Activated T-cell treated with anti-CD3 and anti-CD28 coated beads for 1 hour (primary cell): ENCODE data around the gene CNPY4.

ENCODE experiments used
- DNase-seq: peaks from one replicate; pipeline ENCODE4 v3.0.0-alpha.2; 2020; ENCODE audit warnings: low read depth

CNPY4 gene

DNA sequence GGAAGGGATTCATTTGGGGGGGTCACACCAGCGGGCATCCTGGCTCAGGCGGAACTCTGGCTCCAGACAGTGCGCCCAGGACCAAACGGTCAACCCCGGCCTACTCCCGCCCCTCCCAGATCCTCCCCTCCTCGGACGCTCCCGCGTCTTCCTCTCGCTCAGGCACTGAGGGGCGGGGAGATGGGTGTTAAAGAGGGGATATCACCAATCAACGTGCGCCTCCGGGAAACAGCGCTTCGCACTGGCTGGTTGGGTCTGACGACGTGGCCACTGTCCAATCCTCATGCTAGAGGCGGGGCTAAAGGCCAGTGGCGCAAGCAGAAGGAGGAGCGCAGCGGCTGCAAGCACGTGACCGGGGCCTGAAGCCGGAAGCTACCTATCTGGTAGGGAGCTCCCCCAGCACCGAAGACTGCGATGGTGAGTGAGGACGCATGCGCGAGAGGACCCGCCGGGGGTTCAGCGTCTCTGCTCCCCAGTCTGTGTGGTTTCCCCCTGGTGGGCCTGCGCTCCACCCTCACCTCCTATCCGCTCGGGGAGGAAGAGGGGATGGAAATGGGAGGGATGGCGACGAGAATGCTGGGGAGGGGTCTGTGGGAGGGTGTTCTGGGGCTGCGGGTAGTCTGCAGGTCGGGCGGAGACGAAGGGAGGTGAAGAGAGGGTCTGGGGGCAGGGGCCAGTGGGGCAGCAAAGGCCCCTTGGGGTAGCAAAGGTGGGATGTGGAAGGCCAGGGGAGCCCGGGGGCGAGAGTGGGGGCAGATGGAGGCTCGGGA lies 29.3 kb downstream of the CNPY4 start, which contains the start of gene LAMTOR4:
LAMTOR4 (plus strand) TSS at position 360 of the 770 bp plus-strand sequence; CDS start at position 415, 55 bp downstream.
- peak; percentile 92 for DNase-seq

DNA sequence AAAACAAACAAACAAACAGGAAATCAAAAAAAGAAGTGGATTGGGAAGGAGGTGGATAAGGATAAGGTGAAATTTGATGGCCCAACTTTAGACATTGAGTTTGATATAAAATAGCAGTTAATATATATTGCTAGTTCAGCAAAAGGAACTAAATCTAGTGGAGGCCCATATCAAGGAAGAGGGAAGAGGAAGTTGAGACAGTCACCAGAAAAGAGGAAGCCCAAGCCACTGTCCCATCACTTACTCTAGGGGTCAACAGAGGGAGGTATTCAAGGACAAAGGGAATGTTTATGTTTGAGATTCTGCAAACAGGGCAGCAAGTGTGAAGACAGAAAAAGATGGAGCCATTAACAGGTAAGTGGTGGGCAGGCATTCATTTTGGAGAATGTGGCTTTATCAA lies 33.0 kb downstream of the CNPY4 start:
- no peak for DNase-seq

DNA sequence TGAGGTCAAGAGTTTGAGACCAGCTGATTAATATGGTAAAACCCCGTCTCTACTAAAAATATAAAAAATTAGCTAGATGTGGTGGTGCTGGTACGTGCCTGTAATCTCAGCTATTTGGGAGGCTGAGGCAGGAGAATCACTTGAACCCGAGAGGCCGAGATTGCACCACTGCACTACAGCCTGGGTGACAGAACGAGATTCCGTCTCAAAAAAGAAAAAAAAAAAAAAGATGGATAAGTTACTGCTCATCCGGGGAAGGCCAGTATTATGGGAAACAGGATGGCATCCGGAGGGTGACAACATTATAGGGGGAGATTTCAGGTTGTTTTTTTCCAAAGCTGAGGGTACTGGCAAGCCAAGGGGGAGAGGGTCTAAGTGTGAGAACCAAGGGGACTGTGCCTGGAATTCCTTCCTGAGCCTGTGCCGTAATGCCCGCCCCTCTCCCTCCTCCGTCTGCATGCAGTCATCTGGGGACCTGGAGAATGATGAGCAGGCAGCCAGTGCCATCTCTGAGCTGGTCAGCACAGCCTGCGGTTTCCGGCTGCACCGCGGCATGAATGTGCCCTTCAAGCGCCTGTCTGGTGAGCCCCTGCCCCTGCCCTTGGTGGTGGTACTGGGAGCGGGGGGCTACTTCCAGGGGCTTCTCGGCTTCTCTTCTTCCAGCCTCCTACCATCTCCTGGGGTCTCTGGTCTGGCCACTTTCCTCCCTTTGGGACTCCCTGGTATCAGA lies 33.7 kb downstream of the CNPY4 start:
- no peak for DNase-seq

DNA sequence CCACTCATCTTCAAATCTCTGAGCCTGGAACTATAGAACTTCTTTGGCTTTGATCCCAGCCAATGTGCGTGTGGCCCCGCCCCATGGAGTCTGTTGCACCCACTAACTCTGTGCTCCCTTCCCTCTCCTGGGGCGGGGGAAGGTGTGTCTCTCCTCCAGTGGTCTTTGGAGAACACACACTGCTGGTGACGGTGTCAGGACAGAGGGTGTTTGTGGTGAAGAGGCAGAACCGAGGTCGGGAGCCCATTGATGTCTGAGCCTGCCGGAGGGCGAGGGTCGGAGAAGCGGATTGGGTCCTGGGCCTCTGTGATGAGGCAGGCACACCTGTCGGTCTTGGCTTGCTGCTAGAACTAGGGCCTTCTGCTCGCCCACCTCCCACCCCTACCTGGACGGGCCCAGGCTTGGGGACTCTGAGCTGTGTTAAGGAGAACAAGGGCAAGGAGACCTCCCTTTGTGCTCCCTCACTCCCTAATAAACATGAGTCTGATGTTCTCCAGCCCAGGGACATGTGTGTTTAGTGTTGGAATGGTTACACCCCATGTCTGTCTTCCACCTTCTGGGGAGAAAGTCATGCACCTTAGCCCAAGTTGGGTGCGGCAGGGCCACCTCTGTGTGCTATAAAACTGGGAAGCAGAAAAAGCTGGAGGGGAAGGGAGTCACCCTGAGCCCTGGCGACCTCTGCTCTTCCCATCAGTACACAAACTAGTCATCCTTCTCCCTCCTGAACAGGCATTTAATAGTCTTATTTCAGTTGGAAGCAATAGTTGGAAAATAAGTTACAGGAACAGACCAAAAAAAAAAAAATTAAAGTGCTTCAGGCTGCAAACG lies 34.5 kb downstream of the CNPY4 start:
- no peak for DNase-seq

DNA sequence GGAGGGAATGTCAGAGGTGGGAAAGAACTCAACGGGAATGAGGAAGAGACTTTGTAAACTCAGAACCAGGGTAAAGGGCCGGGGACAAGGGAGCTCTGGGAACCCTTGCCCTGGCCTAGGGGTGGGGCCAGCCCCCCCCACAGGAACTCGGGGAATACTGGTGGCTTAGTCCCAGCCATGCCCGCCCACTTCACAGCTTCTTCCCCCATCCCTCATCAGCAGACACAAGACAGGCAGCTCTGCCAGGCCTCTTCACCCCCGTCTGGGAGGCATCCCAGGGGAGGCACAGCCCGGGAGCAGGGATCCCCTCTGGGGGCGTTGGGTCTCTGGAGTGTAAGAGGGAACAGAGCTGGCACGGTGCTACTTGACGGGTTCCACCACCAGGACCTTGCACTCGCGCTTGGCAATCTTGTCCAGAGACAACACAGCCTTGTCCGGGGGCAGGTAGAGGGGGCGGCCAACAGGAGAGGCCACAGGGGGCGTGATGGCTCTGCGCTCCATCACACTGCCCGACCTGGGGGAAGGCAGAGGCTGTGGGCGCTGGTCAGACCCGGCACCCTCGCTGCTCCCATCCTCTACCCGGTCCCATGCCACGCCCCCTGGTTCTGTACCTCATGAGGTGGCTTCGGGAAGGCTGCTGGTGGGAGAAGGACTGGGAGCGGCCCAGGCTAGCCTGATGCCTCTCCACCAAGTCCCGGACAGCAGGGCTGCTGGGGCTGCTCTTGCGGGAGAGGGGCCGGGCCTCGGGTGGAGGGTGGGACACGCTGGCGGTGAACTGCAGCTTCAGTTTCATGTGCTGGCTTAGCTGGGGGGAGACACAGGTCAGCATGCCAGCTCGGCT lies 35.4 kb downstream of the CNPY4 start:
- DNase-seq: no peak

DNA sequence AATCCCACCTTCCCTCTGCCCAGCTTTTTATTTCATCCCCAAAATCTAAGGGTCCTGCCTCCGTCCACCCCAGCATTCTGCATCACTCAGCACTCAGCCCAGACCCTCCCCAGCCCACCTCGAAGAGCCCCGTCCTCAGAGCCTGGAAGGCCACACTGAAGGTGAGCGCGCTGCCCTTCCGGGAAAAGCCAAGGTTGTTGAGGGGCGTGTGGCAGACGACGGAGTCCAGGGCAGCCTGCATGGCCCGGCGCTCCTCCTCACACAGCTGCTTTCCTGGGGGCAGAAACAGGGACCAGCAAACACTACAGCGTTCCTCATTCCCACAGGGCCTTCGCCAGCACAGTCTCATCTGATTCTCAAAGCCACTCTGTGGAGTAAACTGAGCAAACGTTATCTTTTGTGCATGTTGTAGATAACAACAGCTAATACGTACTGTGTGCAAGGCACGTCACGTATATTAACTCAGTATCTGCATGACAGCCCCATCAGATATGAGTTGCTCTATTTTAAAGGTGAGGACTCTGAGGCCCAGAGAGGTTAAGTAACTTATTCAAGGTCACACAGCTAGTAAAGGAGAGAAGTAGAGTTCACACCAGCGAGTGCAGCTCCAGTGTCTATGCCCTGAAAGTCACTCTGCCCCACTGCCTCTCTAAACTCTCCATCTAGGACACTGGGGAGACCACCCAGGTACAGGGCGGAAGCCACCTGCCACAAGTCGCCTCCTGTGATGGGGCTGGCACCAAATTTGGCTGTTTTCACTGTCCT lies 36.3 kb downstream of the CNPY4 start:
- no peak for DNase-seq

DNA sequence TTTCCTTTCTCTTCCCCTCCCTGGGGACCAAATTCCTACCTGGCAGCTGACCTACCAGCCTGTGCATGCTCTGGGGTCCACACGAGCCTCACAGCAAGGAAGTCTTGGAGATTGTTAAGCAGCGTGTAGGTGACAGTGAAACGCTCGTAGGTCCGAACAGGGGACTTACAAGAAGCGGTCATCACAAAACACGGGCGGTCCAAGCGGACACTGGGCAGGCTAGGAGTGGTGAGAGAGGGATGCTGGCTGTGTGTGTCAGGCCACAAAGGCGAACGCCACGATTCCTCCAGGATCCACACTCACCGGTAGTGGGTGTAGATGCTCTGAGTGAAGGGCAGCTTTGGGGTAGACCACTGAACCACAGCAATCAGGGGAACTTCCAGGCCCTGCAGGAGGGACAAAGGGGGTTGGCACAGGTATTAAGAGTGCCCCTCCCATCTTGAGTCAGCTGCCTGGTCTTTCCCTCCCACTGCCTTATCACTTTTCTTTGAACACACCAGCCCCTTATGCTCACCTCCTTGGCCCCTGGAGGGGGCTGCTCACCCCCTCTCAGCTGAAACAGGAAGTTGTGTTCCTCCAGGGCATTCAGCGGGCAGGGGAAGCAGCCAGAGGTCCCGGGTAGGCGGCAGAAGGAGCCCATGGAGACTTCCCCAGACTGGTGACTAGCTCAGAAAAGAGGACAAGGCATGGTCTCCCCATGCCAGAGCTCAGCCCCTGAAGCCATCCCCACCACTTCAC lies 37.1 kb downstream of the CNPY4 start:
- DNase-seq: no peak

DNA sequence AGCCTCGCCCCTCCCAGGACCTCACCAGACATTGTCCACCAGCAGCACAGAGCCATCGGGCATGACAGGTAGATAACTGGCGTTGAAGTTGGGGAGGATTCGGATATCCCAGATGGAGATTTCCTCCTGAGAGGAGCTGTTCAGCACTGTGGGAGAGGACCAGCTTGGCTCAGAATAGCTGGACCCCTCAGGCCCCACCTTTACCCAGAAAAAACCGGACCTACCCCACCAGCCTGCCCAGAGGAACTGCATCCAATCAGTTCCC lies 37.6 kb downstream of the CNPY4 start:
- no peak for DNase-seq

DNA sequence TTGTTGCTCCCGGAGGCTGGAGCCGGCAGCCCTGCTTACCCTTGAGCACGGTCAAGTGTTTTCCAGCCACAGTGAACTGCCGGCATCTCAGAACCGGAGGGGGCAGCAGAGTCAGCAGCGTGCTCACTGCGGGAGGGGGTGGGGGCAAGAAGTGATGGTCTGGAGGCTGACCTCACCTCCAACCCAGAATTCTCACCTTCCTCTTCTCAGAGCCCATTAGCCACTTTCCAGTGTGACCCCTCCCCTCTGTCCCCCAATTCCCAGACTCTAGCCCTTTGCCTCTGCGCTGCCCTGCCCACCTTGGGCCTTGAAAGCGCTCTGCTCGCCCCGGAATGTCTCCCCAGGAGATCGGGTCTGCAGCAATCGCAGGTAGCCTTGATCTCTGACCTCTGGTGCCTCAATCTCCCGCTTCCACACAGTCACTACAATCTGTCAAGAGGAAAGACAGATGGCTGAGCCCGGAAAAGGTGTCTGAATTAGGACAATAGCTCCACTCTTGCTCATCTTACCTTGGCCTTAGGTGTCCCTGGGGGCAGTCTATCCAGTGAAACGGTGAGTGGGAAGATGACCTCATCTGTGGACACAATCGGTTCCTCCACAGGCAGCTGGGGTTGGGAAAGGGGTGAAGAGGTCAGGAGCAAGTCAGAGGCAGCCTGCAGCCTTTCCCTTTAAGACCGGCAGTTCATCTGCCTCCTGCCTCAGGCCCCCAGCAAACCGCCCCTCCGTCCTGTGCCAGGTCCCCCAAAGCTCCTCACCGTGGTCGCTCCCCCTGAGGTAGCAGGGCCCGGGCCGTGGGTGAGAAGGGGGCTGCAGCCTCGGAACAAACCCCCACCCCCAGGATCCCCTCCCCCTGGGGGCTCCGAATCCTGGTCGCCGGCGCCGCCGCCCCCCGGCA lies 38.1 kb downstream of the CNPY4 start:
- no peak for DNase-seq

DNA sequence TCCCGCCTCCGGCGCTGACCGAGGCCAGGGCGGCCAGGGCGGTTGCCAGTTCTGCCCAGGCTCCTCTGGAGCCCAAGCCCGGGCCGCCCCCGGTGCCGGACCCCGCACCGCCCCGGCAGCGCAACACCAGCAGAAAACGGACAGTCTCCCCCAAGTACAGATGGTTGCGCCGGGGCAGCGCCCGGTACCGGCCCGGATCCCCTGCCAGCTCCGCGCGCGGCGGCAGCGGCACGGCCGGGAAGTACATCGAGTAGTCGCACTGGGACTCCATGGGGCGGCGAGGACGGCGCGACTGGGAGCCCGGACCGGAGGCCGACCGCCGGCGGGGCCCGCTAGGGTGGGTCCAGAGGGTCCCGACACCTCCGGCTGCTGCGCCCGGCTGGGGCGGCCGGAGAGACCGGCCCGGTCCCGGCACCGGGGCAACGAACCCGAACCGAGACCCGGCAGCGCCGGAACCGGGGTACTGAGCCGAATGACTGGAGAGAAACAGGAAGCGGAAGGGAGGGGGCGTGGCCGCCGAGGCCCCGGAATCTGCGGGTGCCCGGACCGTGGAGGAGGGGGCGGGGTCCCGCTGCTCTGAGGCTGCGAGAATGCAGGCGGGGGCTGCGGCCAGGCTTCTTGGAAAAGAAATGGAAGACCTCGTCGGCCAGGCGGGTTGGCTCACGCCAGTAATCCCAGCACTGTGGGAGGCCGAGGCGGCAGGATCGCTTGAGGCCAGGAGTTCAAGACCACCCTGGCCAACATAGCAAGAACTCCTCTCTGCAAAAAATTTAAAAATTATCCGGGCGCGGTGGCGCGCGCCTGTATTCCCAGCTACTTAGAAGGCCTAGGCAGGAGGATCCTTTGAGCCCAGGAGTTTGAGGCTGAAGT lies 39.0 kb downstream of the CNPY4 start, which contains the start of gene TRAPPC14:
TRAPPC14 (minus strand) TSS at position 495 of the 870 bp plus-strand sequence; CDS start at position 271, 224 bp downstream.
- DNase-seq: peak; percentile 90

DNA sequence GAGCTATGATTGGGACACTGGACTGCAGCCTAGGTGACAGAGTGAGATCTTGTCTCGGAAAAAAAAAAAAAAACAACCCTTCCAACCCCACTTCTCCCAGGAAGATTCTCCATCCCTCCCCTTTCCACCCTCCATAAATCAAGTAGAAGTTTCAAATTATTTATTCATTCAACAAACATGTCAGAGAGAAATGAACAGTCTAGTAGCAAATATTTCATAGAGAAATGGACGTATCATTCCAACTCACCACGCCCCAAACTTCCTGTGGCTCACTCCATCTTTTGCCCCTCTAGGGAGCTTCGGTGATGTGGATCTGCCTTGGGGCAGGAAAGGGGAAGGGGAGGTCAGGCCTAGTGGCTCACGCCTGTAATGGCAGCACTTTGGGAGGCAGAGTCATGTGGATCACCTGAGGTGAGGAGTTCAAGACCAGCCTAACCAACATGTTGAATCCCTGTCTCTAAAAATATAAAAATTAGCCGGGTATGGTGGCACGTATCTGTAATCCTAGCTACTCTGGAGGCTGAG lies 39.7 kb downstream of the CNPY4 start:
- DNase-seq: no peak

DNA sequence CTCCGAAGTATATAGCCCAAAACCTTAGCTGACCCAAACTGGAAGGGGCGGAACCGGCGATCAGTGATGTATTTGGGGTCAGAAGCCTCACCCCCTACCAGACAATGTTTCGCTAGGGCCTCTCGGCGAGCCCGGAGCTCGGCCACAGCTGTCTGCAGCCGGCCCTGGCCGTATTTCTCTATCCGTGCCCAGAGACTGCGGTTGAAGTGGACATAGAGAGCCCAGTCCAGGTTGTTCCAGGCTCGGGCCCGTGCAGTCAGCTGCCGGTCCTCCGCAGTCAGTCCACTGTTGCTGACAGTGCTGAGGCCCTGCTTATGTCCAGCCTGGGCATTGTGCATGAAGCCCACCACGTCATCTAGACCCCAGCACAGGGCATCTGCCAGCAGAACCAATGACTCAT lies 40.6 kb downstream of the CNPY4 start:
- no peak for DNase-seq

DNA sequence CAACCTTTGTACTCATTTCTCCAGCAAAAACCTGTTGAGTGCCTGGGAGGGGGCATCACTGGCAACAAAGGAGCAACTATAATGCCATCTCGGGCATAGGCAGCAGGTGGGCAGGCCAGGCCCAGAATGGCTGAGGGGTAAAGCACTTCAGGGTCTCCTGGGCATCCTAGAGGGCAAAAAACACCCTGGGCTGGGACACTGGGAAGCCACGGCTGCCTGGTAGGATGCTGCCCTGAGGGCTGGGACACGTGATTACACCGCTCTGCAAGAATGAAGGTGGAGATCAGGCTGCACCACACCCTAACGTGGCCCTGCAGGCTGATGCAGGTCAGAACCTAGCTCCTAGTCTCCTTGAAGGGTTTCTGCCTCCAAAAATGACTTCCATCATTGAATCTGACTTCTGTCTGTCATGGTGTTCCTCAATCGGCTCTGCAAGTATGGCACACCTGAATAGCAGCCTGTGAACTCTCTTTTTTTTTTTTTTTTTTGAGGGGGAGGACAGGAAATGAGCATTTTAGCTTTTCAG lies 43.6 kb downstream of the CNPY4 start:
- no peak for DNase-seq

DNA sequence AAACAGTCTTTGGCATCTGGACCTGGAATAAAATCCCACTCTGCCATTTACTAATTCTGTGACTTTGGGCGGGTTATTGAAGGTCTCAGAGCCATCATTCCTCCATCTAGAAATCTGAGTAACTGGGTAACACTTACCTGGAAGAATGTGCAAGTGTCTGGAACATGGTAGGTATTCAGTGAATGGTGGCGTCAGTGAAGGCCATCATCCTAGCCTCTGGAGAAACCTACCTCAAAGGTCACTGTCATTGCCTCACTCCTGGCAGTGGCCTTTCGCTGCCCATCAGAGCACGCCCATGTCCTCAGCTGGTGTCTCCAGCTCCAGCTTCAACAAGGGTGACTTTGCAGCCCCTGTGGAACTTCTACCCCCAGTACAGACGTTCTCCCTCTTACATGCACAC lies 44.4 kb downstream of the CNPY4 start:
- no peak for DNase-seq

DNA sequence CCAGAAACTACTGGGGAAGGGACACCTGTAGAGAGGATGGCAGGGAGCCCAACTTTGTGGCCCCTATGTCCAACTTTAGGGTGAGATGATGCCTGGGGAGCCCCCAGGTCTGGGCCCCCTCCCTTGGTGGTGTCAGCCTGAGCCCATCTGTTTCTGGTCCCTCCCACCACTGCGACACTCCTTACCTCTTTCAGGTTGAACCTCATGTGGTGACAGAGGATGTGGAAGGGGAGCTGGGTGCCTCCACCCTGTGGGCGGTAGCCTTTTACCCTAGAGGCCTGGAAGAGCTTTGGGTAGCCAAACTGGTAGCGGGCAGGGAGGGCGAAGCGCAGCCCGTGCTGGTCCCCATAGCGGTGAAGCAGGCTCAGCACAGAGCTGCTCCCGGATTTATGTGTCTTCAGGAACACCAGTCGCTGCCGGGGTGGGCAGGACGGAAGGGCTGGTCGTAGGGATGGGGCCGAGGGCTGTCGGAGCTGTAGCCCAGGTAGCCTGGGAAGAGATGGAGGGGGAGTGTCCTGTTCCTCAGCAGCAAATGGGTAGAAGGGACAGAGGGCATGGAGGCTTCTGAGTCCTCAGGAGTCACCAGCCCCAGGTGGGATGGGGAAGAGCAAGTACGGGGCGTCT lies 47.0 kb downstream of the CNPY4 start:
- no peak for DNase-seq

DNA sequence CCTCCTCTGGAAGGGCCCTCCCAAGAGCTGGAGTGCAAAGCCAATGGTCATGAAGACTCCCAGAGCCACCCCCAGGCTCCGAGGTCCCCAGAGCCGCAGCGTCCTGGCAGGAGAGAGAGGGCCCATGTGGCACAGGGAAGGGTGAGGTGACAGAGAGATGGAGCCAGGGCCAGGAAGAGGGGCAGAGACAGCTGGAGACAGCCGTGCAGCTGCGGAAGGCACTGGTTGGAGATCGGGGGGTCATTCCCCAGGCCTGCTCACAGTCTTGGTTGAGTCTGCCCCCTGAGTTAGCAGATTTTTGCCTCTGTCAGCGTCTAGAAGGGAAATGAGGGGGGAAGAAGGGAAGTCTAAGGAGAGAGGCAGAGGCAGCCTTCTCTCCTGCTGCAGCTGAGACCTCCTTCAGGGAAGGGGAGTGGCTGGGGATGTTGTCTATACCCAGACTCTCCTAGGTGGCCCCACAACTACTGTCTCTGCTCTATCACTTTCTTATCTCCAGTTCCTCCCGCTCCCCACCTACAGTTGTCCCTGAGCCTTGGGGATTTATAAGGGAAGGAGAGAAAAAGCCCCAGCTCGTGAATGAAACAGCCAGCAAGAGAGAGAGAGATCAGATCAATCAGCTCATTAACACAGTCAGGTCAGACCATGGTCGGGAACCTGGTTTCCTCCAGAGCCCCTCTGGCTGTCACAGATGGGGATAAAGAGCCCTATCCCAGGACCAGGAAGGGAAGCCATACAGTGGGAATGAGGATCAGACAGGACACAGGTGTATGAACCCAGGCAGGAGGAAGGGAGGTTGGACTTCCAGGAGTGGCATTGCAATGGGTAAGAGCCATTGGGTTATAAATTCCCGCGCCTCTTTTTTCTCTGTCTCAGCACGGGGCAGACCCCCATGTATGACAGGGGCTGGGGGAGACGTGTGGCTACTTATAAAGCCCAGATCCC lies 47.8 kb downstream of the CNPY4 start:
- no peak for DNase-seq
